ENCODE measurements around the gene AP3B1. TPM values are rescaled to one million over a fixed set of nuclear protein-coding genes. Genes with fewer than 3 reads are reported as not detected.

Gene AP3B1
- total RNA-seq, 1 donor from 2014 or later, result 60.4 TPM

DNA sequence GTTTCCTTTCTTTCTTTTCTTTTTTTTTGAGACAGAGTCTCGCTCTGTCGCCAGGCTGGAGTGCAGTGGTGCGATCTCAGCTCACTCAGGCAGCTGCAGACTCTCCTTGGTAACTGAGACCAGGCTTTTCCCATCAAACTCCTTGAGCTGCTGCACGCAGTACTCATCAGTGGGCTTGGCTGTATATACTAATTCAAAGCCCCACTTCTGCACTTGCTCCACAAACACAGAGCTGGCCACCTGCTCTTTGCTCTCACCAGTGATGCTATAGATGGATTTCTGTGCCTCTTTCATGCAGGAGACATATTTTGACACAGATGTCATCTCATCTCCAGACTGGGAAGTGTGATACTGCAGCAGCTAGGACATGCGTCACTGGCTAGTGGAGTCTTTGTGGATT is 252.7 kb downstream of the AP3B1 start:
- Mint-ChIP-seq H3K4me1 (ENCODE audit: low read depth) (no peaks in the 10 kb centered on the region), H3K9me3 (ENCODE audit: low read depth) (peaks cover 3% of the 10 kb centered on the region), H3K4me3 (ENCODE audit: unreplicated experiment) (no peak overlapping the region), H3K27me3 (ENCODE audit: low read depth) (no peaks in the 10 kb centered on the region), H3K36me3 (ENCODE audit: low read depth) (peaks cover 11% of the 10 kb centered on the region), H3K27ac (ENCODE audit: unreplicated experiment) (no peak overlapping the region)
- DNase-seq (ENCODE audit: low spot score), result no peak
- TF ChIP-seq, protein P1, sequence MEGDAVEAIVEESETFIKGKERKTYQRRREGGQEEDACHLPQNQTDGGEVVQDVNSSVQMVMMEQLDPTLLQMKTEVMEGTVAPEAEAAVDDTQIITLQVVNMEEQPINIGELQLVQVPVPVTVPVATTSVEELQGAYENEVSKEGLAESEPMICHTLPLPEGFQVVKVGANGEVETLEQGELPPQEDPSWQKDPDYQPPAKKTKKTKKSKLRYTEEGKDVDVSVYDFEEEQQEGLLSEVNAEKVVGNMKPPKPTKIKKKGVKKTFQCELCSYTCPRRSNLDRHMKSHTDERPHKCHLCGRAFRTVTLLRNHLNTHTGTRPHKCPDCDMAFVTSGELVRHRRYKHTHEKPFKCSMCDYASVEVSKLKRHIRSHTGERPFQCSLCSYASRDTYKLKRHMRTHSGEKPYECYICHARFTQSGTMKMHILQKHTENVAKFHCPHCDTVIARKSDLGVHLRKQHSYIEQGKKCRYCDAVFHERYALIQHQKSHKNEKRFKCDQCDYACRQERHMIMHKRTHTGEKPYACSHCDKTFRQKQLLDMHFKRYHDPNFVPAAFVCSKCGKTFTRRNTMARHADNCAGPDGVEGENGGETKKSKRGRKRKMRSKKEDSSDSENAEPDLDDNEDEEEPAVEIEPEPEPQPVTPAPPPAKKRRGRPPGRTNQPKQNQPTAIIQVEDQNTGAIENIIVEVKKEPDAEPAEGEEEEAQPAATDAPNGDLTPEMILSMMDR (IDR thresholded peaks at IDR 0.05), result no peak

DNA sequence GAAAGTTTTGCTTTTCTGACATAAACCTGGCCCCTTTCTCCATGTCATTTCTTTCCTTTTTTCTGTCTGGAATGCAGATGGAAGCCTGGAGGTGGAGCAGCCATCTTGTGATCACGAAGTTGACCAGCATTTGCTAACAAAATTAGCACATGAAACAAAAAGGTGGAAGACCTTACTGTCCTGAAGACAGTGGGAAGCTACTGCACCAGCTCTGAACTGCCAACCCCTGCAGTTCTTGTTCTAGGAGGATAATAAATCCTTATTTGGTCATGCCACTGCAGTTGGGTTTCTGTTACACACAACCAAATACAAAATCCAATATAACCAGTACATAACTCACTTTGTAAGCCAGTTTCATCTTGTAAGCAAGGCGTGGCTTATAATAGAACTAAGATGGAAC is 269.0 kb downstream of the AP3B1 start:
- Mint-ChIP-seq H3K27ac (ENCODE audit: unreplicated experiment) (no peak overlapping the region), H3K27me3 (ENCODE audit: low read depth) (no peaks in the 10 kb centered on the region), H3K36me3 (ENCODE audit: low read depth) (peaks cover 5% of the 10 kb centered on the region), H3K4me3 (ENCODE audit: unreplicated experiment) (no peak overlapping the region), H3K9me3 (ENCODE audit: low read depth) (no peaks in the 10 kb centered on the region), H3K4me1 (ENCODE audit: low read depth) (no peaks in the 10 kb centered on the region)
- DNase-seq (ENCODE audit: low spot score), result no peak
- TF ChIP-seq, protein P1 (IDR thresholded peaks at IDR 0.05), result no peak

DNA sequence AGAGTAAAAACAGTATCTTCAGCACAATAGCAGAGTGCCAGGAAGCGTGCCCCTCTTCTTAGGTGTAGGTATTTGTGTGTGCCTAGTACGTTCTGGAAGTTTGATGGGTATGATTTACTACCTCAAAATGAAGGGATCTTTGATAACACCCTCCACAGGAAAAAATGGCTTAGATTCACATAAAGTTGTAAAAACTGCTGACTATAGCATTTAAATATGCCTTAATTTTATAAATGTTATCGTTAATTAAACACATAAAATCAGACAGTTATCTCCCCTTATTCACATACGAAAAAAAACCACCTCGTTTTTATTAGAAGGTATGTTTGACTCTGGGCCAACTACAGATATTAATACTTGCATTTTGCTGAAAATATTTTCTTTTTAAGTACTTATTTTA is 274.8 kb downstream of the AP3B1 start:
- H3K4me1 Mint-ChIP-seq (ENCODE audit: low read depth), result peaks cover 10% of the 10 kb centered on the region
- no peaks in the 10 kb centered on the region for H3K27me3 Mint-ChIP-seq (ENCODE audit: low read depth)
- H3K9me3 Mint-ChIP-seq (ENCODE audit: low read depth), result no peaks in the 10 kb centered on the region
- DNase-seq (ENCODE audit: low spot score), result no peak
- peaks cover 1% of the 10 kb centered on the region for H3K36me3 Mint-ChIP-seq (ENCODE audit: low read depth)
- H3K27ac Mint-ChIP-seq (ENCODE audit: unreplicated experiment), result no peak overlapping the region
- TF ChIP-seq, protein P1 (IDR thresholded peaks at IDR 0.05), result no peak
- no peak overlapping the region for H3K4me3 Mint-ChIP-seq (ENCODE audit: unreplicated experiment)

DNA sequence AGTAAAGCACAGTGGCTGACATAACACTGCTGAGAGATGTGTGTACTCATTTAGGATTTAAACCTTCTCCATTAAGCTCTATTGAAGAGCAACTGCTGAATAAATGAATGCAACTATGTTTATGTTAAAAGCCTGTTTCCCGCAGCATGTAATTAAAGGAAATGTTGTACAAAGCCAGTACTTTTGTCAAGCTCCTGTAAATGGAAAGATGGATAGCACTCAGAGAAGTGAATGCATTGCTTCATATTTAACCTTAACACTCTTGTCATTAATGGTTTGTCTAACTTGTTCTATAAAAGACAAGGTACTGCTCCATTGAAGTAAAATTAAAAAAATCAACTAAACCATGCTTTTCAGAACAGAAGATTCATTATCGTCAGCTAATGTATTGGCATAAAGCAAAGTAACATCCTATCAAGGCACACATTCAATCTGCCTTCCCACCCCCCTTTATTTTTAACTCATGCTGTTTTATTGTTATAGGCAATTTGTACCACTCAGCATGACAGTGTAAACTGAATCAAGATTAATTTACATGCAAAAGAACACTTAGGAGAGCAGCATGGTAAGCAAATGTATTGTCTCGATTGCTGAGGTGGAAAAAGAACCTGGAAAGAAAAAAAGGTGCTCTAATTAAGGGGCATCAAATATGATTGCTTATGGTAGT is 277.5 kb downstream of the AP3B1 start:
- Mint-ChIP-seq H3K4me3 (ENCODE audit: unreplicated experiment) (no peak overlapping the region), H3K4me1 (ENCODE audit: low read depth) (peaks cover 10% of the 10 kb centered on the region), H3K36me3 (ENCODE audit: low read depth) (peaks cover 3% of the 10 kb centered on the region), H3K27me3 (ENCODE audit: low read depth) (no peaks in the 10 kb centered on the region), H3K9me3 (ENCODE audit: low read depth) (no peaks in the 10 kb centered on the region), H3K27ac (ENCODE audit: unreplicated experiment) (no peak overlapping the region)
- DNase-seq (ENCODE audit: low spot score), result no peak
- TF ChIP-seq, protein P1 (IDR thresholded peaks at IDR 0.05), result no peak

DNA sequence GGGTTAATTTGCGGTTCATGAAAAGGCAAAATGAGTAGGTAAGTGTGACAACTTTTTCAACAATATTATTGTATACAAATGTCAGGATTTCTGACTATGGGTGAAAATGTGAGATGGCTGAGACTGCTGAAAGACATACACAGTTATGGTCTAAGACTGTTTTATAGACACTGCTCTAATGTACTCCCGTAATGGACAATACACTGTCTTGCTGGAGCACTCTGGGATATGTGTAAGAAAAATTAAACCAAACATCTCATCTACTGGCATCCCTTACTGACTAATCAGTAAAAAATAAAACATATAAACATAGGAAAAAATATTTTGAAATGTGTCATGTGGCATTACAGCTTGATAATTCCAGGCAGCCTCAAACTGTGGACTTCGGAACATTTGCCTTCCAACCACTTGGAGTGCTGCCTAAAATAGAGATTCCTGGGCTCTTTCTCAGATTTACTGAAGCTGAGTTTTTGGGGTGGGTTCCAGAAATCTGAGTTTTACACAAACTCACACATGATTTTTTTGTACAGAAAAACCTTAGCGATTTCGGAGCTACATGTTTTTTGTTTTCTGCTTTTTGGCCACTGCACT is 284.5 kb downstream of the AP3B1 start:
- DNase-seq (ENCODE audit: low spot score), result no peak
- Mint-ChIP-seq H3K36me3 (ENCODE audit: low read depth) (peaks cover 3% of the 10 kb centered on the region), H3K27me3 (ENCODE audit: low read depth) (no peaks in the 10 kb centered on the region), H3K4me3 (ENCODE audit: unreplicated experiment) (no peak overlapping the region), H3K27ac (ENCODE audit: unreplicated experiment) (no peak overlapping the region), H3K9me3 (ENCODE audit: low read depth) (no peaks in the 10 kb centered on the region), H3K4me1 (ENCODE audit: low read depth) (peaks cover 11% of the 10 kb centered on the region)
- TF ChIP-seq, protein P1 (IDR thresholded peaks at IDR 0.05), result peak; percentile 20
